ENCODE data around the gene LRP1B. TPM values are rescaled to one million over a fixed set of nuclear protein-coding genes. Genes with fewer than 3 reads are reported as not detected.

Gene LRP1B
- total and polyA plus RNA-seq, 2 donors from 2014 or later: 0.69 to 1.2 TPM

DNA sequence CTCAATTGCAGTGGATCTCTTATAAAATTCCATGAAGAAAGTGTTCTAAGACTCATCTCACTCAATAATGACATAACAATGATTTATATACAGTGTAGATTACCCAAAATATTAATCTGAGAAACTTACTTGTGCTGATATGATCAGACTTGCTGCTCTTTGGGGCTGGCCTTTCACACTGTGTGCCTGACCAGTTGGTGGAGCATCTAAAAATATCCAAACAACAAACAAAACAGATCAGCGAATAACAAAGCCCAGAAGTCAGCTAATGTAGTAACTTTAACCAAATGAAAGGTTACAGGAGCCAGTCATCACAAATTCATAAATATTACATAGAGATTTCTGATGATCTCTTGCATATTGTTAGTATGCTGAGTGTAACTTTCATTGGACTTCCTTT is 1883.9 kb downstream of the LRP1B start:
- Histone ChIP-seq H3K36me3 (ENCODE audit: control insufficient read depth in 2 of 3, insufficient read depth in 3 of 3, low read length in 3 of 3) (no peaks in the 10 kb centered on the region), H3K27me3 (ENCODE audit: control insufficient read depth, insufficient read depth, low read length) (no peaks in the 10 kb centered on the region), H3K9ac (ENCODE audit: low read length in 3 of 3) (no peak overlapping the region), H3K9me3 (ENCODE audit: control insufficient read depth in 2 of 3, insufficient read depth in 1 of 3, low read length in 3 of 3) (no peaks in the 10 kb centered on the region), H3K4me1 (ENCODE audit: control insufficient read depth in 2 of 3, insufficient read depth in 2 of 3, low read depth in 1 of 3, low read length in 3 of 3) (no peaks in the 10 kb centered on the region), H3K27ac (ENCODE audit: low read depth in 2 of 2, low read length in 2 of 2) (no peak overlapping the region), H3K4me3 (ENCODE audit: low read length in 3 of 3) (no peak overlapping the region)
- TF ChIP-seq, protein P1, sequence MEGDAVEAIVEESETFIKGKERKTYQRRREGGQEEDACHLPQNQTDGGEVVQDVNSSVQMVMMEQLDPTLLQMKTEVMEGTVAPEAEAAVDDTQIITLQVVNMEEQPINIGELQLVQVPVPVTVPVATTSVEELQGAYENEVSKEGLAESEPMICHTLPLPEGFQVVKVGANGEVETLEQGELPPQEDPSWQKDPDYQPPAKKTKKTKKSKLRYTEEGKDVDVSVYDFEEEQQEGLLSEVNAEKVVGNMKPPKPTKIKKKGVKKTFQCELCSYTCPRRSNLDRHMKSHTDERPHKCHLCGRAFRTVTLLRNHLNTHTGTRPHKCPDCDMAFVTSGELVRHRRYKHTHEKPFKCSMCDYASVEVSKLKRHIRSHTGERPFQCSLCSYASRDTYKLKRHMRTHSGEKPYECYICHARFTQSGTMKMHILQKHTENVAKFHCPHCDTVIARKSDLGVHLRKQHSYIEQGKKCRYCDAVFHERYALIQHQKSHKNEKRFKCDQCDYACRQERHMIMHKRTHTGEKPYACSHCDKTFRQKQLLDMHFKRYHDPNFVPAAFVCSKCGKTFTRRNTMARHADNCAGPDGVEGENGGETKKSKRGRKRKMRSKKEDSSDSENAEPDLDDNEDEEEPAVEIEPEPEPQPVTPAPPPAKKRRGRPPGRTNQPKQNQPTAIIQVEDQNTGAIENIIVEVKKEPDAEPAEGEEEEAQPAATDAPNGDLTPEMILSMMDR (IDR thresholded peaks at IDR 0.05; ENCODE audit: borderline replicate concordance, extremely low read depth, insufficient read depth): no peak
- no peak for DNase-seq
- FAIRE-seq: no peak
- intact Hi-C loops (cut with DNase I): no loop called here

DNA sequence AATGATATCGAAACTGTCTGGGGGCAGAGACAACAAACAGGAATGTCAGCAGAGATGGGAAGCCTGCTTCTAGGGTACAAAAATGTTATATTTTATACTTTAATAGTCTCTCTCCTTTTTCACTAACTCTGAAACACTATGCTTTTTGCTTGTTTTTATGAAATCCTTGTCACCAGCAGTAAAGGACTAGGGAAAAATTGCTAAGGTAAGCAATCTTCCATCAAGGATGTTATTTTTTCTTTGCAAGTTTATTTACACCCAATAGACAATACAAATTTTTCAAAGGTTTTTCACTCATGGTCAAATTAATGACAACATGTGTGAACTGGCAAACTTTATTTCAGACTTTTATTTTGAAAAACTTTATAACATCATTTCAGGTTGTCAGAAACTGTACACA is 1884.8 kb downstream of the LRP1B start:
- Histone ChIP-seq H3K9ac (ENCODE audit: low read length in 3 of 3) (no peak overlapping the region), H3K27me3 (ENCODE audit: control insufficient read depth, insufficient read depth, low read length) (no peaks in the 10 kb centered on the region), H3K4me1 (ENCODE audit: control insufficient read depth in 2 of 3, insufficient read depth in 2 of 3, low read depth in 1 of 3, low read length in 3 of 3) (no peaks in the 10 kb centered on the region), H3K4me3 (ENCODE audit: low read length in 3 of 3) (no peak overlapping the region), H3K27ac (ENCODE audit: low read depth in 2 of 2, low read length in 2 of 2) (no peak overlapping the region), H3K9me3 (ENCODE audit: control insufficient read depth in 2 of 3, insufficient read depth in 1 of 3, low read length in 3 of 3) (no peaks in the 10 kb centered on the region), H3K36me3 (ENCODE audit: control insufficient read depth in 2 of 3, insufficient read depth in 3 of 3, low read length in 3 of 3) (no peaks in the 10 kb centered on the region)
- intact Hi-C loops (cut with DNase I): no loop called here
- TF ChIP-seq, protein P1 (IDR thresholded peaks at IDR 0.05; ENCODE audit: borderline replicate concordance, extremely low read depth, insufficient read depth): no peak
- FAIRE-seq (no peak), DNase-seq (no peak)

DNA sequence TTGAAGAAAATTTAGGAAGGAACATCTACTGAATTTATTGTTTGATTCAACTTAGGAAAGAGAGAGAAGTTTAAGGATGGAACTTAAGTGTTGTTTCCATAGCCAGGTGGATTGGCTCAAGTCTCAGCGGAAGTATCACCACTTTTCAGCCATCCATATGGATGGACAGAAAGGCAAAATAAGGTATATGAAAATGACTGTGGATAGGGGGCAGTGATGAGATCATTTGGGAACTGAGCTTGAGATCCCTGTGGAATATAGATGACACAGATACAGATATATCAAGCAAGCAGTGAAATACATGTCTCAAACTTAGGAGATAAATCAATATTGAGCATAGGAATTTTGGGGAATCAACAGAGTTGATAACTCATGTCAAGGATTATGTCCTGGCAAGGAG is 1887.9 kb downstream of the LRP1B start:
- TF ChIP-seq, protein P1 (IDR thresholded peaks at IDR 0.05; ENCODE audit: borderline replicate concordance, extremely low read depth, insufficient read depth): no peak
- no peak overlapping the region for H3K27ac ChIP-seq (ENCODE audit: low read depth in 2 of 2, low read length in 2 of 2)
- no peaks in the 10 kb centered on the region for H3K4me1 ChIP-seq (ENCODE audit: control insufficient read depth in 2 of 3, insufficient read depth in 2 of 3, low read depth in 1 of 3, low read length in 3 of 3)
- no peaks in the 10 kb centered on the region for H3K36me3 ChIP-seq (ENCODE audit: control insufficient read depth in 2 of 3, insufficient read depth in 3 of 3, low read length in 3 of 3)
- DNase-seq: no peak
- intact Hi-C loops (cut with DNase I): no loop called here
- FAIRE-seq: no peak
- no peak overlapping the region for H3K9ac ChIP-seq (ENCODE audit: low read length in 3 of 3)
- no peaks in the 10 kb centered on the region for H3K9me3 ChIP-seq (ENCODE audit: control insufficient read depth in 2 of 3, insufficient read depth in 1 of 3, low read length in 3 of 3)
- H3K4me3 ChIP-seq (ENCODE audit: low read length in 3 of 3): no peak overlapping the region
- H3K27me3 ChIP-seq (ENCODE audit: control insufficient read depth, insufficient read depth, low read length): no peaks in the 10 kb centered on the region

DNA sequence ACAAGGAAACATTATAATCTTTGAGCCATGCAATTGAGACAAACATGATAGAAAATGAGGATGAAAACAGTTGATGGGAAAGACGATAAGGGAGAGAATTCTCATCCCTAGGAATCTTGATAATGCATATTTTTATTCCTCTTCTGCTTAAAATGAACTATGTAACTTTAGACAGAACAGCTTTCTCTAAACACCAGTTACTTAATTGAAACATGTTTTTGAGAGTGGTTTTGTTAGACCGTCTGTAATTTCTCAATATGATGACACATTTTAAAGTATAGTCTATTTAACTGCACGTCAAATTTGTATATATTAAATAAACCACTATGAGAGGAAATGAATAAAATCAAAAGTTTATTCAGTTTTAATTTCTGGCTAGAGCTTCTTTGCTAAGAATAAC is 1896.7 kb downstream of the LRP1B start:
- Histone ChIP-seq H3K4me3 (ENCODE audit: low read length in 3 of 3) (no peak overlapping the region), H3K27me3 (ENCODE audit: control insufficient read depth, insufficient read depth, low read length) (no peaks in the 10 kb centered on the region), H3K9ac (ENCODE audit: low read length in 3 of 3) (no peak overlapping the region), H3K36me3 (ENCODE audit: control insufficient read depth in 2 of 3, insufficient read depth in 3 of 3, low read length in 3 of 3) (no peaks in the 10 kb centered on the region), H3K9me3 (ENCODE audit: control insufficient read depth in 2 of 3, insufficient read depth in 1 of 3, low read length in 3 of 3) (no peaks in the 10 kb centered on the region), H3K27ac (ENCODE audit: low read depth in 2 of 2, low read length in 2 of 2) (no peak overlapping the region), H3K4me1 (ENCODE audit: control insufficient read depth in 2 of 3, insufficient read depth in 2 of 3, low read depth in 1 of 3, low read length in 3 of 3) (no peaks in the 10 kb centered on the region)
- TF ChIP-seq, protein P1 (IDR thresholded peaks at IDR 0.05; ENCODE audit: borderline replicate concordance, extremely low read depth, insufficient read depth): no peak
- no peak for DNase-seq
- FAIRE-seq: no peak
- intact Hi-C loops (cut with DNase I): no loop called here
